ENCODE data around the gene LSG1. TPM values are rescaled to one million over a fixed set of nuclear protein-coding genes. Genes with fewer than 3 reads are reported as not detected.

Gene LSG1
- total RNA-seq, 1 experiment from 2014 or later: 45.8 TPM

DNA sequence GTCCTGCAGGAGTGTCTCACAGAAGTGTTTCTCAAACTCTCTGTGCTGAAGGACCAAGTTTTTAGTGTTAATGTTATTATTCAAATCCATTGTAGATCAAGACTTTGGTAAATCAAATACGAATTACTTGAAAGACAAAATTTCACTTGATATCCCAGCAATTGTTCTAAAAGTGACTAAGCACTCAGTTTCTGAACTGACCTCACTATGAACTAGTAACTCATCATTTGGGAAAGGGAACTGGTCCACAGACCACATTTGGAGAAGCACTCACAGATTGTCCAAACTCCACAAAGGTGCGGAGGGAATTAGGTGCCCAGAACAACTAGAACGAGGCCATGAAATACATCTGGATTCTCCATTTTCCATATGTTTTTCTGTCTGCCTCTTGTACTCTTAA is 39.3 kb upstream of the LSG1 start:
- CTCF ChIA-PET: no interaction called here
- Mint-ChIP-seq H3K36me3 (no peaks in the 10 kb centered on the region), H3K4me1 (peaks cover 10% of the 10 kb centered on the region), H3K9me3 (peaks cover 4% of the 10 kb centered on the region; the same call in 1 of the 2 replicates), H3K4me3 (no peak overlapping the region), H3K27ac (no peak overlapping the region), H3K27me3 (ENCODE audit: low read depth) (no peaks in the 10 kb centered on the region)
- no peak for ATAC-seq
- TF ChIP-seq, protein P1, sequence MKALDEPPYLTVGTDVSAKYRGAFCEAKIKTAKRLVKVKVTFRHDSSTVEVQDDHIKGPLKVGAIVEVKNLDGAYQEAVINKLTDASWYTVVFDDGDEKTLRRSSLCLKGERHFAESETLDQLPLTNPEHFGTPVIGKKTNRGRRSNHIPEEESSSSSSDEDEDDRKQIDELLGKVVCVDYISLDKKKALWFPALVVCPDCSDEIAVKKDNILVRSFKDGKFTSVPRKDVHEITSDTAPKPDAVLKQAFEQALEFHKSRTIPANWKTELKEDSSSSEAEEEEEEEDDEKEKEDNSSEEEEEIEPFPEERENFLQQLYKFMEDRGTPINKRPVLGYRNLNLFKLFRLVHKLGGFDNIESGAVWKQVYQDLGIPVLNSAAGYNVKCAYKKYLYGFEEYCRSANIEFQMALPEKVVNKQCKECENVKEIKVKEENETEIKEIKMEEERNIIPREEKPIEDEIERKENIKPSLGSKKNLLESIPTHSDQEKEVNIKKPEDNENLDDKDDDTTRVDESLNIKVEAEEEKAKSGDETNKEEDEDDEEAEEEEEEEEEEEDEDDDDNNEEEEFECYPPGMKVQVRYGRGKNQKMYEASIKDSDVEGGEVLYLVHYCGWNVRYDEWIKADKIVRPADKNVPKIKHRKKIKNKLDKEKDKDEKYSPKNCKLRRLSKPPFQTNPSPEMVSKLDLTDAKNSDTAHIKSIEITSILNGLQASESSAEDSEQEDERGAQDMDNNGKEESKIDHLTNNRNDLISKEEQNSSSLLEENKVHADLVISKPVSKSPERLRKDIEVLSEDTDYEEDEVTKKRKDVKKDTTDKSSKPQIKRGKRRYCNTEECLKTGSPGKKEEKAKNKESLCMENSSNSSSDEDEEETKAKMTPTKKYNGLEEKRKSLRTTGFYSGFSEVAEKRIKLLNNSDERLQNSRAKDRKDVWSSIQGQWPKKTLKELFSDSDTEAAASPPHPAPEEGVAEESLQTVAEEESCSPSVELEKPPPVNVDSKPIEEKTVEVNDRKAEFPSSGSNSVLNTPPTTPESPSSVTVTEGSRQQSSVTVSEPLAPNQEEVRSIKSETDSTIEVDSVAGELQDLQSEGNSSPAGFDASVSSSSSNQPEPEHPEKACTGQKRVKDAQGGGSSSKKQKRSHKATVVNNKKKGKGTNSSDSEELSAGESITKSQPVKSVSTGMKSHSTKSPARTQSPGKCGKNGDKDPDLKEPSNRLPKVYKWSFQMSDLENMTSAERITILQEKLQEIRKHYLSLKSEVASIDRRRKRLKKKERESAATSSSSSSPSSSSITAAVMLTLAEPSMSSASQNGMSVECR (CRISPR knock-in tag; IDR thresholded peaks at IDR 0.05; ENCODE audit: borderline replicate concordance): no peak
- TF ChIP-seq NR3C1 (CRISPR knock-in tag; conservative IDR thresholded peaks at IDR 0.05; ENCODE audit: low read depth) (no peak), ATF3 (CRISPR knock-in tag; conservative IDR thresholded peaks at IDR 0.05) (no peak), ZMAT4 (CRISPR knock-in tag; IDR thresholded peaks at IDR 0.05) (no peak), TP53 (CRISPR knock-in tag; IDR thresholded peaks at IDR 0.05) (no peak), HMGA2 (CRISPR knock-in tag; IDR thresholded peaks at IDR 0.05) (no peak), SMAD4 (CRISPR knock-in tag; IDR thresholded peaks at IDR 0.05) (no peak), TCF7 (CRISPR knock-in tag; IDR thresholded peaks at IDR 0.05; ENCODE audit: low read depth) (no peak), GTF2I (CRISPR knock-in tag; conservative IDR thresholded peaks at IDR 0.05) (no peak), AFF4 (CRISPR knock-in tag; IDR thresholded peaks at IDR 0.05; ENCODE audit: borderline replicate concordance) (no peak), SMAD3 (CRISPR knock-in tag; IDR thresholded peaks at IDR 0.05; ENCODE audit: borderline replicate concordance) (no peak), NFE2L1 (CRISPR knock-in tag; IDR thresholded peaks at IDR 0.05) (no peak), SP1 (CRISPR knock-in tag; conservative IDR thresholded peaks at IDR 0.05) (no peak), PREB (CRISPR knock-in tag; IDR thresholded peaks at IDR 0.05; ENCODE audit: borderline replicate concordance) (no peak)
- TF ChIP-seq, protein P2, sequence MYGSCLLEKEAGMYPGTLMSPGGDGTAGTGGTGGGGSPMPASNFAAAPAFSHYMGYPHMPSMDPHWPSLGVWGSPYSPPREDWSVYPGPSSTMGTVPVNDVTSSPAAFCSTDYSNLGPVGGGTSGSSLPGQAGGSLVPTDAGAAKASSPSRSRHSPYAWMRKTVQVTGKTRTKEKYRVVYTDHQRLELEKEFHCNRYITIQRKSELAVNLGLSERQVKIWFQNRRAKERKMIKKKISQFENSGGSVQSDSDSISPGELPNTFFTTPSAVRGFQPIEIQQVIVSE (CRISPR knock-in tag; IDR thresholded peaks at IDR 0.05; ENCODE audit: borderline replicate concordance): no peak
- TF ChIP-seq, protein P3, sequence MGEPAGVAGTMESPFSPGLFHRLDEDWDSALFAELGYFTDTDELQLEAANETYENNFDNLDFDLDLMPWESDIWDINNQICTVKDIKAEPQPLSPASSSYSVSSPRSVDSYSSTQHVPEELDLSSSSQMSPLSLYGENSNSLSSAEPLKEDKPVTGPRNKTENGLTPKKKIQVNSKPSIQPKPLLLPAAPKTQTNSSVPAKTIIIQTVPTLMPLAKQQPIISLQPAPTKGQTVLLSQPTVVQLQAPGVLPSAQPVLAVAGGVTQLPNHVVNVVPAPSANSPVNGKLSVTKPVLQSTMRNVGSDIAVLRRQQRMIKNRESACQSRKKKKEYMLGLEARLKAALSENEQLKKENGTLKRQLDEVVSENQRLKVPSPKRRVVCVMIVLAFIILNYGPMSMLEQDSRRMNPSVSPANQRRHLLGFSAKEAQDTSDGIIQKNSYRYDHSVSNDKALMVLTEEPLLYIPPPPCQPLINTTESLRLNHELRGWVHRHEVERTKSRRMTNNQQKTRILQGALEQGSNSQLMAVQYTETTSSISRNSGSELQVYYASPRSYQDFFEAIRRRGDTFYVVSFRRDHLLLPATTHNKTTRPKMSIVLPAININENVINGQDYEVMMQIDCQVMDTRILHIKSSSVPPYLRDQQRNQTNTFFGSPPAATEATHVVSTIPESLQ (CRISPR knock-in tag; IDR thresholded peaks at IDR 0.05): no peak
- TF ChIP-seq, protein P4, sequence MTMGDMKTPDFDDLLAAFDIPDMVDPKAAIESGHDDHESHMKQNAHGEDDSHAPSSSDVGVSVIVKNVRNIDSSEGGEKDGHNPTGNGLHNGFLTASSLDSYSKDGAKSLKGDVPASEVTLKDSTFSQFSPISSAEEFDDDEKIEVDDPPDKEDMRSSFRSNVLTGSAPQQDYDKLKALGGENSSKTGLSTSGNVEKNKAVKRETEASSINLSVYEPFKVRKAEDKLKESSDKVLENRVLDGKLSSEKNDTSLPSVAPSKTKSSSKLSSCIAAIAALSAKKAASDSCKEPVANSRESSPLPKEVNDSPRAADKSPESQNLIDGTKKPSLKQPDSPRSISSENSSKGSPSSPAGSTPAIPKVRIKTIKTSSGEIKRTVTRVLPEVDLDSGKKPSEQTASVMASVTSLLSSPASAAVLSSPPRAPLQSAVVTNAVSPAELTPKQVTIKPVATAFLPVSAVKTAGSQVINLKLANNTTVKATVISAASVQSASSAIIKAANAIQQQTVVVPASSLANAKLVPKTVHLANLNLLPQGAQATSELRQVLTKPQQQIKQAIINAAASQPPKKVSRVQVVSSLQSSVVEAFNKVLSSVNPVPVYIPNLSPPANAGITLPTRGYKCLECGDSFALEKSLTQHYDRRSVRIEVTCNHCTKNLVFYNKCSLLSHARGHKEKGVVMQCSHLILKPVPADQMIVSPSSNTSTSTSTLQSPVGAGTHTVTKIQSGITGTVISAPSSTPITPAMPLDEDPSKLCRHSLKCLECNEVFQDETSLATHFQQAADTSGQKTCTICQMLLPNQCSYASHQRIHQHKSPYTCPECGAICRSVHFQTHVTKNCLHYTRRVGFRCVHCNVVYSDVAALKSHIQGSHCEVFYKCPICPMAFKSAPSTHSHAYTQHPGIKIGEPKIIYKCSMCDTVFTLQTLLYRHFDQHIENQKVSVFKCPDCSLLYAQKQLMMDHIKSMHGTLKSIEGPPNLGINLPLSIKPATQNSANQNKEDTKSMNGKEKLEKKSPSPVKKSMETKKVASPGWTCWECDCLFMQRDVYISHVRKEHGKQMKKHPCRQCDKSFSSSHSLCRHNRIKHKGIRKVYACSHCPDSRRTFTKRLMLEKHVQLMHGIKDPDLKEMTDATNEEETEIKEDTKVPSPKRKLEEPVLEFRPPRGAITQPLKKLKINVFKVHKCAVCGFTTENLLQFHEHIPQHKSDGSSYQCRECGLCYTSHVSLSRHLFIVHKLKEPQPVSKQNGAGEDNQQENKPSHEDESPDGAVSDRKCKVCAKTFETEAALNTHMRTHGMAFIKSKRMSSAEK (CRISPR knock-in tag; IDR thresholded peaks at IDR 0.05; ENCODE audit: borderline replicate concordance): no peak
- POLR2A ChIA-PET: no interaction called here
- DNase-seq (ENCODE audit: low spot score): no peak
